Caki2 (cell line): ENCODE results near the gene SLC35F1. TPM values are rescaled to one million over a fixed set of nuclear protein-coding genes. Genes with fewer than 3 reads are reported as not detected.
A peak's percentile ranks its signal among the peaks of the same experiment; 100 is the strongest.
"Not testable (repeated sequence)": the region's sequence is repeated elsewhere in the genome, so short reads cannot be mapped to it uniquely, and the experiment has no call there.

Experiments used
- DNase-seq: peaks from one replicate; pipeline ENCODE4 v3.0.0-alpha.2; 2015; ENCODE audit warnings: low read depth
- in situ Hi-C: cut with HindIII; loops from 2 replicates; pipeline ENCODE4 v1.10.0; 2016; ENCODE audit warnings: low sequenced_read_pairs, low pct_unique_long_range_greater_than_20kb, mixed read lengths
- total RNA-seq: library from RNA; depleted of rRNA; stranded (reverse); fragments of >200 nt; shearing (Covaris generic); gene quantifications from 2 replicates; pipeline ENCODE4 v1.2.3, GENCODE V29; 2014; ENCODE audit warnings: low replicate concordance

The SLC35F1 gene
- total RNA-seq, 1 experiment from 2014 or later = not detected

DNA sequence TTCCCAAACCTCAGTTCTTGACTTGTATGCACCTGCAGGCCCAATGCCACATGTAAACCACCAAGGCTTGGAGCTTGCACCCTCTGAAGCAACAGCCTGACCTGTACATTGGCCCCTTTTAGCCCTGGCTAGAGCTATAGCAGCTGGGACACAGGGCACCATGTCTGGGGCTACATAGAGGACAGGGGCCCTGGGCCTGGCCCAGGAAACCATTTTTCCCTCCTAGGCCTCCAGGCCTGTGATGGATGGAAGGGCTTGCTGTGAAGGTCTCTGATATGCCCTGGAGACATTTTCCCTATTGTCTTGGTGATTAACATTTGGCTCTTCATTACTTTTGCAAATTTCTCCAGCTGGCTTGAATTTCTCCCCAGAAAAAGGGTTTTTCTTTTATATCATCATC lies 64.6 kb downstream of the SLC35F1 start:
- DNase-seq = no peak
- in situ Hi-C loops = no loop called here

DNA sequence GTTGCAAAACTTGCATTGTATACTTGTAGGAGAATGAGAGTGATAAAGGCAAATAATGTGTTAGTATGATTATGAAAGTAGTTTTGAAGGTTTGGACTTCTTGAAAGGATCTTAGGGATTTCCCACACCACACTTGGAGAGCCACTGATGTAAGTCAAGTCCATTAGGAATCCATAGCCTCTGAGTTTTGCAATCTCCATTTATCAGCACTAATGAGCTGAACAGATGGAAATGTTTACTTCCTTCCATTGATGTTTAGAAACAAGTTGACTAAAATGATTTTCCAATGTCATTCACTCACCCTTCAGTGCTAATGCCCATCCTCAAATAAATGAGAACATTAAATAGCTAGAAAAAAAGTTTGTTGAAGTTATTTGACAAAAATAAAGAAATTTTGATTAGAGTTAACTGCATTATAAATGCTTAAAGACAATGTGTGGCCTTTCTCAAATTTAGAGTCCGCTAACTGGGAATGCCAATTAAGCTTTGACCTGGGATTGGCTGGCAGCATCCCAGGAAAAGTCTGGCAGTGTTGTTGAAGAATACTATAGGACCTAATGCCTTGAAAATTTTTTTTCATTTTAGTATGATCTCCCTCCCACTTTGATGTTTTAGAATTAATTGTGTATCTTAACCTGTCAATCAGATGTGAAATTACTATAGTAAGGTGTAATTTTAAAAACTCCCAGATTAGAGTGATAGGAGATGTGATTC lies 68.0 kb downstream of the SLC35F1 start:
- no peak for DNase-seq
- in situ Hi-C loops = no loop called here

DNA sequence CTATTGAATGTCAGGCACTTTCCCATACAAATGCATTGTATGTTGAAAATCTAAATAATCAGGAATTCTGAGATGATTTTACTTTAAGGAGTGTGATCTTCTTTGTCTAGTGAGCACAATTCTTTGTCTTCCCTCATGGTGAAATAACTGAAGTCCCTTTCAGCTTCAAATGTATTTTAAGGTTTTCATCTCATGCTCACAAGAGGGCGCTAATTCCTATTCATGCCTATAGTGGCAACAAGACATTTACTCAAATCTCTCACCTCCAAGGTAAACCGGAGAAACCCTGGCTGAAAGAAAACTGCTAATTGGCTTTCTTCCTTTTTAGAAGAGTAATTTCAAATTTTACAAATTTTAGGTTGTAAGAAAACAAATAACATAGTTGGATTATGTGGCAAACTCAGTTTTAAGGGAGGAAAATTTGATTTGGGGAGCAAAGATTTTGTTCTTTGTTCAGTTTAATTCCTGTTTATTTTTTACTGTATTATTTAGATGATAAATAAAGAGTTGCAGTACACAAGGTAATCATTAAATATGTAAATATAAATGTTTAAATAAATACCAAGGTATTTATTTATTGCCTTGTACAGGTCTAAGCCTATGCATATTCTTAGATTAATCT lies 69.1 kb downstream of the SLC35F1 start:
- DNase-seq = peak; percentile 4
- in situ Hi-C loops = no loop called here

DNA sequence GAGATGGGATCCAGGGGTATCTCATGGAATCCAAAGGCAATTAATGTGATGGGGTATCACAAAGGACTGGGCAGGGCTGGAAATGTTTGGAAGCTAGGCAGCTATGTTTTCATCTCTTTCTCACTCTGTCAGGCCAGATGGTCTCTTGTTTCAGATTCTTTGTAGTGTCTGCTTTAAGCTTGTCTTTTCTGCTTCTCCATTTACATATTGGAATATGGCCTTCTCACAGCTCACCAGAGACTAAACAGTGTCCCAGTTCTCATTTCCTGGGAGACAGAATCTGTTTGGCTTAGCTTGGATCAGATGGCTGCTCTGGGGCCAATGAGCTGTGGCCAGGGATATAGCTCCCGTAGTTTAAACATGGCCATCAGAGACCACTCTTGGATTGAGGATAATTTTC lies 78.9 kb downstream of the SLC35F1 start:
- no peak for DNase-seq
- in situ Hi-C loops = no loop called here

DNA sequence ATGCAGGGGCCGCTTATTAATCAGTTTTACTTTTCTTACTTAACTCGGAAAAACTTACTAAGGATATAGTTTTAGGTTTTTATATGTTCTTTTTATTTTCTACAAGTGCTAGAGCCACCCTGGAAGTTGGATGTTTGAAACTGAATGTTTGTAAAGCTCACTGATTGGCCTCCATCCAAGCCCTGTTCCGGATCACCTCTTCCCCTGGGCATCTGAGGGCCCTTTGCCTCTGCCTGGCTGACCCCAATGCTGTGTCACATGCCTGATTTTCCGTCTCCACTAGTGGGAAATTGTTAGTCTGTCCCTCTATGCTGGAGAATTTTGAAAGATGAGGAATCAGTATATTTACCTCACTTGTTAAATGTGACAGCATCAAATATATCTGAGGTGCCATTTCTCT lies 79.3 kb downstream of the SLC35F1 start:
- in situ Hi-C loops = no loop called here

DNA sequence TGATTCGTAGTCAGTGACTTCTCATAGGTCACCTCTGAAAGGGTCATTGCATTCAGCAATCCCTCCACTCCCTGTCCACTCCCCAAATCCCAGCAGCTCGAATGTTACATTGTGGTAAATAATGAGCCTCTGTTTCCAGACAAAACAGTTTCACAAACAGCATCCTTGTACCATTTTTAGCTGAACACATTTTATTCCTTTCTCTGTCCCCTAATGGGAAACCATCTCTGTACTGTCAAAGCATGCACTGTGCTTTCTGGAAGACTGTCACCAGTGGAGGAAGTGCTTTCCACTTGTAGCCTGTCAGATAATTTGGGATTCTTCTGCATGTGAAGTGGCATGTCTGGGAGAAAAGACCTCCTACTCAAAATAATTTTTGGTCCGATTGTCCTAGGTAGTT lies 82.0 kb downstream of the SLC35F1 start:
- in situ Hi-C loops = no loop called here
- no peak for DNase-seq

More for the DNA sequence above, 79.3 kb downstream of the SLC35F1 start:
- no peak for DNase-seq

DNA sequence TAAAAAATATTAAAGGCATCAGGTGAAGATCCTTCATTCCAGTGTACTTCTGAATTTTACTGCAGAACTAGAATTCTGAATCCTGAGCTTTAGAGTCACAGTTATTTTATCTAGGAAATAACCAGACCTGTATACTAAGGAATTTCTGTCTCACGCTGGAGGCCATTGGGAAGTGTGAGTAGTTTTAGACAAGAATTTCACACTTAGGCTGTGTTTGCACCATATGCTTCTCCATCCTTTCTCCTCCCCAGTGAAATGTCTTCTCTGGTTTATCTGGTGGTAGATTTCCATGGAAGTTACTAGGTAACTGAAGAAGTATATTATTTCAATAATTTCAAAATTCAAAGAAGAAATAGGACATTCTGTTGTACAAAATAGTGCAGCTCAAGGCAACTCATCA lies 83.1 kb downstream of the SLC35F1 start:
- in situ Hi-C loops = no loop called here
- DNase-seq = no peak

DNA sequence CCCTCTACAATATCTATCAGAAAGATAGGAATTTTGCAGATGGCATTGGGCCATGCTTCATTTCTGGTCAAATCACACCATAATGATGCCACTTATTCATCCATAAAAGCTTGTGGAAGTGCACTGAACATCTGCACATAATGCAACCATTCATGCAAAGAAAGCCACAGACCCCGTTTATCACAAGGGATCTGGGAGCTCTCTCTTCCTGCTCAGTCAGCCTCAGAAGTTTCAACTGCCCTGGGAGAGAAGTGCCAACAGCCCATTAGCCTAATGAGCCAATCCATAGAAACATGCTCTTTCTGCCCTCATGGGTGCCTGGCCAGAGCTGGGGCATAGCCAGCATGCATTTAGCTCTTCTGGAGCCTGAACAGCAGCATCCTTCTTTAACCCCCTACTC lies 85.8 kb downstream of the SLC35F1 start:
- in situ Hi-C loops = no loop called here
- no peak for DNase-seq

DNA sequence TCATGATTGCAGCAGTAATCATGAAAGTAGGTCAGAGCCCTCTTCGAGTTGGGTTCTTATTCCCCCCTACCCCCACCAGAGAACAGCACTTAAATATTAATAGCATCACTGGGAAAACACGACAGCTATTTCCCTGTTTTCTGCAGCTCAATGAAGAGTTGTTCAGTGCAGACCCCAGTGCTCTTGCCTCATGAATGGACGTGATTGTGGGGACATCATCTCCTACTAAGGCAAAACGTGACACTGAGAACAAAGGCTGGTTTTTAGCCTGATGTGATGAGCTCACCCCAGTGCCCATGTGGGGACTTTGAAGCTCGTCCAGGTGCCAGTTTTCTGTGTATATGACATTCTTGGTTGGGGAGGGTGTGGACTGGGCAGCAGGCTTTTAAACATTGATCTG lies 105.9 kb downstream of the SLC35F1 start:
- DNase-seq = no peak
- in situ Hi-C loops = no loop called here

DNA sequence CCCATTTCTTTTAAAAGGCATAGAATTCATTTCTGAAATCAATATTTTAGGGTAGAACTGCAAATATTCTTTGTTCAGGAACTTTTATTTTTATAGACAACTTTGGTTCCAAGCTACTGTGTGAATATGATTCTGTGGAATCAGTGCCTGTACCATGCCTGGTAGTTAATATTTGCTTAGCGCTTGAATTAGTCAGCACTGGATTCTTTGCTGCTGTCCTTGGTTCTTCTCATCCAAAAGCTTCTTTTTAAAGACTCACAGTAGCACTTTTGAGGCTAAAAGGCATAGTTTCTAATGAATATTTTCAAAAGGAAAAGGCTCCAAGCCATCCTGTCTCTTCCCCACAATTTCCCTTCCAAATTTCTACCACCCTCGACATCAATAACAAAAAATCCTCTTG lies 109.5 kb downstream of the SLC35F1 start:
- in situ Hi-C loops = no loop called here
- no peak for DNase-seq

DNA sequence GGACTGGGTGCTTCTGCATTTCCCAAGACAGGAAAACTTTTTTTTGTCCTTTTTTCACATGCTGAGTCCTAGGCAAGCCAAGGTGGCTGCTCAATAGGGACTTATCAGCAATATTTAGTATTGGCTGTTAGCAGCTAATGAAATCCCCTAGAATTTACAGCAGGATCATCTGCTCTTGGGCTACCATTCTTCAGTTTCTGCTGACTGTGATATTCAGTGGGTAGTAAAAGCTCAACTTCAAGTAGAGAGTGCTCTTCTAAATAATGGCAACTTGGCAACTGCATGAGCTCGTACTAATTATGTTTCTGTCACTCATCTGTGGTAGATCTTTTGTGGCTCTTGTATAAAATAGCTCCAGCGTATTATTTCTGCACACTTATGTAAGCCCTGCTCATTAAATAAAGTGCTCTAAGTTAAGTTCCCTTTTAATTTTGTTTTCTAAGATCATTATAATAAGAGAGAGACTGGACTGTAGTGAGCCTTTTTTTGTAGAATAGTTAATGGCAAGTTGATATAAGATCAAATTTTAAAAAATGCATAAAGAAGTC lies 110.3 kb downstream of the SLC35F1 start:
- in situ Hi-C loops = no loop called here
- DNase-seq = no peak

DNA sequence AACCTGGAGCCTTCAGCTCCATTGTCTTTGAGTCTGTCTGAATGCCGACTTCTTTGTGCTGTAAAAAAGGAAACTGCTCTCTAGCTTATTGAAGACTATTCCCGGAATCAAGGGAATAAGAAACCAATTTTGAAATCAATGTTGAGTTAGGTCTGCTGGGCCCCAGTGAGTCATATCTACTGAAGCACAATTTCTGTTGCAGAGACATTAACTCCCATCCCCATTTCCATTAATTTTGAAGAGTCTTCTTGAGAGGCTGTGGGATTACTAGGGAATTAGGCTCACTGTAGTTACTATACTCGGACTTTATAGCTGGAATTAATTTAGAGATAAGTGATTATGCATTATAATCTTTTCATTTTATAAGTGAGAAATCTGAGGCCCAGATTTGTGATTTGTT lies 116.7 kb downstream of the SLC35F1 start:
- no peak for DNase-seq
- in situ Hi-C loops = no loop called here

DNA sequence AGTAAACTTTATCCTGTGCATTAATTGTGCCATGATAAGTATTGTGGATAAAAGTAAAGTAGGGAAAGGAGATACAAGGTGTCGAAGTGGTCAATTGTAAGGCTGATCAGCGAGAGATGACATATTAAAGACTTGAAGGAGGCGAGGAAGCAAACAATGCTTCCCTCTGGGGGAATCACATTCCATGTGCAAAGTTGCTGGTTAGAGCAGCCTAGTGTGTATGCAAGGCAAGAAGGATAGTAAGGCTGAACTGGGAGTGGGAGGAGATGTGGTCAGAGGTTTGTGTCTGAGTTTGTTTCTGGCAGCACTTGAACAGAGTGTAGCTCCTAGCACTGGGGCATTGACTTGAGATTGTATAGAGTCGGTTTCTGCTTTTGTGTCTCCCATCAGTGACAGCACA lies 122.9 kb downstream of the SLC35F1 start:
- DNase-seq = no peak
- in situ Hi-C loops = no loop called here

DNA sequence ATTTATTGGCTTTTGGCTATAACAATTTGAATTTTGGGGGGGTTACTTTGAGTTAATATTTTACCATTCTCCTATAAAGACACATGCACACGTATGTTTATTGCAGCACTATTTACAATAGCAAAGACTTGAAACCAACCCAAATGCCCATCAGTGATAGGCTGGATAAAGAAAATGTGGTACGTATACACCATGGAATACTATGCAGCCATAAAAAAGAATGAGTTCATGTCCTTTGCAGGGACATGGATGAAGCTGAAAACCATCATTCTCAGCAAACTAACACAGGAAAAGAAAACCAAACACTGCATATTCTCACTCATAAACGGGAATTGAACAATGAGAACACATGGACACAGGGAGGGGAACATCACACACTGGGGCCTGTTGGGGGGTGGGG lies 130.4 kb downstream of the SLC35F1 start:
- DNase-seq, in situ Hi-C loops: not testable (repeated sequence)

DNA sequence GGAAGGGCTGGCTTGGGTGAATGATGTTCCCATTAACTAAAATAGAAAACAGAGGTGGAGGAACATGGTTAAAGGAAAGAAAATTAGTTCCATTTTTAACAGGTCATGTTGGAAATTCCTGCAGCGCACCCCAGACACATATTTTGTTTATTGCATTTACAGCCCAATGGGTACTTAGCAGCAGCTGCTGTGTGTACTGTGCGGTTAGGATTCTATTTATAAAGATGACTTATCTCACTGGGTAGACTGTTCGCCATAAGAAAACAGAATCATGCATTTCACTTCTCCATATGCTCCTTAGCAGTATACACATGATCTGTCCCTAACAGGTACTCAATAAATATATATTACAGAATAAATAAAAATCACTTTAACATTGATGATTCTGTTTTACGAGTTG lies 135.8 kb downstream of the SLC35F1 start:
- no peak for DNase-seq
- in situ Hi-C loops = no loop called here

DNA sequence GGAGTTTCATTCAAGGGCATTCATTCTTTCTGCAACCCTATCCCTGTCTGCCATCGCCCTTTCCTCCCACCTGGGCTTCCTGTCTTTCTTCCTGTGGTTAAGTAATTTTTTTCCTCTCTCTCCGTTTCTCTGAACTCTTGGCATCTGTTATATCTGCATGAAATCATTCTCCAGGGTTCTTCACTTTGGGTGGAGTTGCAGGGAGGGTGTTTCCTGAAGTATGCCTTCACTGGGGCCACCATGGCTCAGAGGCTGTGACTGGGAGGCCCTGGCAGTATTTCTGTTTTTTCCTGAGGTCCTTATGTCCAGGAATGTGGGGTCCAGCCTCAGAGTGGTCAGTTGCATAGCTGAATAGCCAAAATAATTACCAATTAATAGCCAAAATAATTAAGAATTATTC lies 137.2 kb downstream of the SLC35F1 start:
- in situ Hi-C loops = no loop called here
- DNase-seq = no peak

DNA sequence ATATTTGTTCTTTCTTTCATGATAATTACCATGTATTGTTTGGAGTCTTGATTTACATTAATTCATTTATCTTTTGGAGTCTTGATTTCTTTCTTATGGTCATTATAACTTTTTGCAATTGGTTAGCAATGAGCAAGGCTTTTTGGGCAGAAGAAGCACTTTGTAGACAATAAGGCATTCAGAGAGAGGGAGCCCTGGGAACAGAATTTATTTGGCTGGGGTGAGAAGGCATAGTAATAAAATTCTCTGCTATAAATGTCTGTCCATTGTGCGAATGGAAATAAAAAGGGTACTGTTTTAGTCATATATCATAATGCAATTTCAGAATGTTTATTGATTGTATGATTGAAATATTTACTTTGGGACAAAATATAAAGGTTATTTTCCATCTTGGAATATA lies 147.0 kb downstream of the SLC35F1 start:
- in situ Hi-C loops = no loop called here
- no peak for DNase-seq

DNA sequence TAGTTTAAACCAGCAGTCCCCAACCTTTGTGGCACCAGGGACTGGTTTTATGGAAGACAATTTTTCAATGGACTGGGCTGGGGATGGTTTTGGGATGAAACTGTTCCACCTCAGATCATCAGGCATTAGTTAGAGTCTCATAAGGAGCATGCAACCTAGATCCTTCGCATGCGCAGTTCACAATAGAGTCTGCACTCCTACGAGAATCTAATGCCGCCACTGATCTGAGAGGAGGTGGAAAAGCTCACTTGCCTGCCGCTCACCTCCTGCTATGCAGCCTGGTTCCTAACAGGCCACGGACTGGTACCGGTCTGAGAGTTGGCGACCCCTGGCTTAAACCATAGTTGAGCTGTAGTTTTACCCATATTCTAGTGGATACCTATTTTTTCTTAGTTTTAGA lies 154.6 kb downstream of the SLC35F1 start:
- in situ Hi-C loops = no loop called here
- DNase-seq = no peak

DNA sequence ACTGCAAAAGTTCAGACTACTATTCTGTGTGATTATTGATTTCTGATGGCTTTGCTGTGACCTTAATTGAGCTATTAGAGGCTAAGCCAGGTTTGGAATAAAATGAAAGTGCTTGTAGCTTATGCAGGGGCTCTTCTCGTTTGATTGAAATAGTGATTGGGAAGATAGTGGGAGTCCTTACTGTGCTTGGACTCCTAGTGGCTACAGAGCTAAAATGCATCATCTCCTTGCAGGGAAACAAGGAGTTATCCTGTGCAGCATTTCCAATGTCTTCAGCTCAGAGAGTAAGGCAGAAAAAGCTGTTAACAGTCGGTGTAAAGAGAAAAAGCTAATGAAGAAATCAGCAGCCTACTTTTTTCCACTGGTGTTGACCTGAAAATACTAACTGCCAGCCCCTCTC lies 173.5 kb downstream of the SLC35F1 start:
- in situ Hi-C loops = no loop called here
- DNase-seq = no peak

DNA sequence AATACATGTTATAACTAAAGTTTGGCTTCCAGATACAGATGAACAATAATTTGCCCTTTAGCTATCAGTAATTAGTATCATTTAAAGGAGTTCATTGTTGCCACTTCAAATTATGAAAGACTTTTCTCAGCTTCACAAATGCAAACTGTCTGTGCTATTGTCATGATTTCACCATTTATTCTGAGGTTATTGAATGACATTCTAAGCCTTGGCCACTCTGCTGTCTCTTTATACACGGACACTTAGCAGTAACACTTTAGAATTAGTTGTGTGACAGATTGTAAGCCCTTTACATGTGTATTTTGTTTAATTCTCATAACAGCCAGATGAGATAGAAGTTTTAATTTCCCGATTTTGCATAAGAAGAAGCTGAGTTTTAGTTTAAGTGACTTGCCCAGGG lies 176.6 kb downstream of the SLC35F1 start:
- no peak for DNase-seq
- in situ Hi-C loops = no loop called here
